ENCODE results near the gene NUP42. TPM values are rescaled to one million over a fixed set of nuclear protein-coding genes. Genes with fewer than 3 reads are reported as not detected.

Gene NUP42
- total RNA-seq, 1 experiment from 2014 or later = 36.5 TPM

- DNase-seq = no peak
- Histone ChIP-seq H4K91ac (ENCODE audit: insufficient read length, low read depth, low read length) (no peak overlapping the region), H2BK5ac (ENCODE audit: insufficient read length, low read length) (no peak overlapping the region), H2BK15ac (ENCODE audit: low read depth, low read length) (no peak overlapping the region), H2BK12ac (ENCODE audit: insufficient read length, low read depth, low read length) (no peak overlapping the region), H3K4ac (ENCODE audit: low read depth, low read length) (no peak overlapping the region), H3K4me1 (ENCODE audit: insufficient read depth, low read length) (no peaks in the 10 kb centered on the region), H2AFZ (ENCODE audit: low read length) (no peak overlapping the region), H2BK120ac (ENCODE audit: low read depth, low read length, poor library complexity, severe bottlenecking) (no peak overlapping the region), H3K23me2 (ENCODE audit: insufficient read length, low read depth, low read length, poor library complexity, severe bottlenecking) (no peaks in the 10 kb centered on the region), H3K27me3 (ENCODE audit: insufficient read depth, low read length) (no peaks in the 10 kb centered on the region), H3K23ac (ENCODE audit: insufficient read length, low read depth, low read length) (no peak overlapping the region), H3K79me2 (ENCODE audit: insufficient read depth, low read length) (no peaks in the 10 kb centered on the region), H3K14ac (ENCODE audit: insufficient read depth, low read length) (no peak overlapping the region), H3T11ph (ENCODE audit: low read length) (no peak overlapping the region), H3K56ac (ENCODE audit: insufficient read length, low read depth, low read length) (no peak overlapping the region), H3K79me1 (ENCODE audit: insufficient read depth, low read depth, low read length, poor library complexity, severe bottlenecking) (no peaks in the 10 kb centered on the region), H4K5ac (ENCODE audit: insufficient read length, low read depth, low read length) (no peak overlapping the region), H3K4me2 (ENCODE audit: insufficient read depth, insufficient read length, low read length) (no peak overlapping the region), H2AK5ac (ENCODE audit: insufficient read length, low read length) (no peak overlapping the region), H3K9ac (ENCODE audit: extremely low read depth, insufficient read length, low read length) (no peak overlapping the region), H4K8ac (replicated peaks; ENCODE audit: insufficient read length, low read depth, low read length) (no peak overlapping the region), H3K27ac (ENCODE audit: insufficient read length, low read depth, low read length) (no peak overlapping the region), H3K9me3 (ENCODE audit: control insufficient read depth, low read depth, low read length) (no peaks in the 10 kb centered on the region), H3K18ac (ENCODE audit: insufficient read length, low read depth, low read length) (no peak overlapping the region), H2BK20ac (ENCODE audit: low read depth, low read length, poor library complexity, severe bottlenecking) (no peak overlapping the region), H4K20me1 (ENCODE audit: control insufficient read depth, insufficient read depth, insufficient read length) (no peaks in the 10 kb centered on the region)
- no peaks in the 10 kb centered on the region for H3K9me3 Mint-ChIP-seq
- WGBS (ENCODE audit: extremely low coverage, insufficient read length, low lambda C conversion rate) = no CpG with 5 or more reads among the region's 3 CpGs
- no peaks in the 10 kb centered on the region for H3K27me3 Mint-ChIP-seq (ENCODE audit: low read depth)
- H3K4me3 Mint-ChIP-seq = no peak overlapping the region
- TF ChIP-seq CTCF (conservative IDR thresholded peaks at IDR 0.05) = no peak
- H3K4me1 Mint-ChIP-seq = peaks cover 0 to 7% of the 10 kb centered on the region in 2 experiments; a peak in 1 of 4 replicates
- H3K36me3 Mint-ChIP-seq (ENCODE audit: insufficient read depth in 1 of 3, low read depth in 3 of 3) = peaks cover 0 to 6% (median 3%) of the 10 kb centered on the region in 3 experiments; a peak in 2 of 7 replicates
- no peak overlapping the region for H3K27ac Mint-ChIP-seq
These were observed 26.0 kb downstream of the NUP42 start for GRCh38 chr7:23207884-23208283.
